Parathyroid adenoma (tissue), 2 donors: Measurements from ENCODE around the gene C20orf202.

Source experiments
- H2AFZ ChIP-seq: fragments of 300-600 bp; sonication (generic); one replicate; pipeline ENCODE4 v1.7.0; 2017; ENCODE audit warnings: antibody characterized with exemption, mild to moderate bottlenecking
- H3K27ac ChIP-seq: fragments of 300-600 bp; sonication (generic); one replicate; pipeline ENCODE4 v1.7.0; 2017
- H3K27me3 ChIP-seq: fragments of 300-600 bp; sonication (generic); one replicate; pipeline ENCODE4 v1.7.0; 2017; ENCODE audit warnings: low read length; ENCODE audit not compliant: control insufficient read depth, insufficient read depth
- H3K36me3 ChIP-seq: fragments of 300-600 bp; sonication (generic); one replicate; pipeline ENCODE4 v1.7.0; 2017; ENCODE audit warnings: low read length; ENCODE audit not compliant: control insufficient read depth, insufficient read depth
- H3K4me1 ChIP-seq: fragments of 300-600 bp; sonication (generic); one replicate; pipeline ENCODE4 v1.7.0; 2017; ENCODE audit warnings: control low read depth
- H3K4me2 ChIP-seq: fragments of 300-600 bp; sonication (generic); one replicate; pipeline ENCODE4 v1.7.0; 2017; ENCODE audit warnings: low read length
- H3K4me3 ChIP-seq: fragments of 300-600 bp; sonication (generic); one replicate; pipeline ENCODE4 v1.7.0; 2017; ENCODE audit warnings: low read depth, low read length
- H3K79me2 ChIP-seq: fragments of 300-600 bp; sonication (generic); one replicate; pipeline ENCODE4 v1.7.0; 2017; ENCODE audit warnings: control low read depth
- H3K9ac ChIP-seq: fragments of 300-600 bp; sonication (generic); one replicate; pipeline ENCODE4 v1.7.0; 2017; ENCODE audit warnings: mild to moderate bottlenecking
- H3K9me3 ChIP-seq: fragments of 300-600 bp; sonication (generic); one replicate; pipeline ENCODE4 v1.7.0; 2017; ENCODE audit warnings: low read length; ENCODE audit not compliant: control insufficient read depth
- CTCF ChIP-seq: fragments of 300-600 bp; sonication (generic); IDR thresholded peaks from one replicate; pipeline ENCODE4 v1.7.0; 2017; ENCODE audit warnings: antibody characterized with exemption, mild to moderate bottlenecking
- donor health status: primary hyperparathyroidism.

Gene C20orf202

GRCh38 chr20:1171461-1172093, 31.7 kb upstream of the C20orf202 start:
- no peak overlapping the region for H3K9ac ChIP-seq
- H3K79me2 ChIP-seq = no peaks in the 10 kb centered on the region
- no peak overlapping the region for H3K4me3 ChIP-seq
- no peak overlapping the region for H2AFZ ChIP-seq
- H3K27me3 ChIP-seq = no peaks in the 10 kb centered on the region
- H3K4me1 ChIP-seq = no peaks in the 10 kb centered on the region
- H3K9me3 ChIP-seq = no peaks in the 10 kb centered on the region
- H3K36me3 ChIP-seq = no peaks in the 10 kb centered on the region
- TF ChIP-seq CTCF = no peak
- no peak overlapping the region for H3K4me2 ChIP-seq
- H3K27ac ChIP-seq = no peak overlapping the region

- no peaks in the 10 kb centered on the region for H3K27me3 ChIP-seq
- H3K36me3 ChIP-seq = no peaks in the 10 kb centered on the region
- no peak overlapping the region for H3K9ac ChIP-seq
- no peak overlapping the region for H3K4me2 ChIP-seq
- H3K4me1 ChIP-seq = no peaks in the 10 kb centered on the region
- H3K27ac ChIP-seq = no peak overlapping the region
- no peak for TF ChIP-seq CTCF
- H3K9me3 ChIP-seq = no peaks in the 10 kb centered on the region
- no peak overlapping the region for H3K4me3 ChIP-seq
- H2AFZ ChIP-seq = no peak overlapping the region
- no peaks in the 10 kb centered on the region for H3K79me2 ChIP-seq
Measured at GRCh38 chr20:1173698-1174097, 29.6 kb upstream of the C20orf202 start.

GRCh38 chr20:1174787-1175186, 28.5 kb upstream of the C20orf202 start:
- Histone ChIP-seq H3K9me3 (no peaks in the 10 kb centered on the region), H3K9ac (no peak overlapping the region), H3K36me3 (no peaks in the 10 kb centered on the region), H3K4me1 (no peaks in the 10 kb centered on the region), H3K4me3 (no peak overlapping the region), H3K27ac (no peak overlapping the region), H2AFZ (no peak overlapping the region), H3K27me3 (no peaks in the 10 kb centered on the region), H3K4me2 (no peak overlapping the region), H3K79me2 (no peaks in the 10 kb centered on the region)
- TF ChIP-seq CTCF = no peak

- no peak overlapping the region for H3K9ac ChIP-seq
- no peak overlapping the region for H3K4me3 ChIP-seq
- no peak overlapping the region for H3K4me2 ChIP-seq
- H3K36me3 ChIP-seq = no peaks in the 10 kb centered on the region
- no peak overlapping the region for H2AFZ ChIP-seq
- H3K4me1 ChIP-seq = no peaks in the 10 kb centered on the region
- H3K9me3 ChIP-seq = no peaks in the 10 kb centered on the region
- no peaks in the 10 kb centered on the region for H3K27me3 ChIP-seq
- no peak overlapping the region for H3K27ac ChIP-seq
- no peaks in the 10 kb centered on the region for H3K79me2 ChIP-seq
- TF ChIP-seq CTCF = no peak
Measured at GRCh38 chr20:1177680-1178079, 25.6 kb upstream of the C20orf202 start.

- Histone ChIP-seq H2AFZ (no peak overlapping the region), H3K4me1 (no peaks in the 10 kb centered on the region), H3K9ac (no peak overlapping the region), H3K27ac (no peak overlapping the region), H3K4me3 (no peak overlapping the region), H3K36me3 (no peaks in the 10 kb centered on the region), H3K79me2 (no peaks in the 10 kb centered on the region), H3K4me2 (no peak overlapping the region), H3K9me3 (no peaks in the 10 kb centered on the region), H3K27me3 (no peaks in the 10 kb centered on the region)
- TF ChIP-seq CTCF = no peak
Measured at GRCh38 chr20:1178103-1178502, 25.2 kb upstream of the C20orf202 start.
